Testis (tissue), 2 donors: ENCODE results near the gene FBXW7.

Experiments used
- CTCF ChIP-seq, 3 experiments: fragments of 450-650 bp in 2 of 3; fragments of 200-600 bp in 1 of 3; sonication (generic) in 1 of 3; IDR thresholded peaks; one replicate each; pipeline ENCODE4 v1.5.1; 2016 to 2019; ENCODE audit warnings: antibody characterized with exemption in 3 of 3, mild to moderate bottlenecking in 2 of 3, moderate library complexity in 1 of 3
- POLR2A ChIP-seq: fragments of 450-650 bp; IDR thresholded peaks from one replicate; pipeline ENCODE4 v1.6.1; 2017; ENCODE audit warnings: antibody characterized with exemption, mild to moderate bottlenecking, moderate library complexity

- TF ChIP-seq CTCF (IDR thresholded peaks at IDR 0.05) (no peak), POLR2A (no peak)
These were observed 161.1 kb downstream of the FBXW7 start for GRCh38 chr4:152374606-152375285.
